Ovary (tissue), 9 donors: ENCODE measurements around the gene SLMAP. TPM values are rescaled to one million over a fixed set of nuclear protein-coding genes. Genes with fewer than 3 reads are reported as not detected.
"Not testable (repeated sequence)": the region's sequence is repeated elsewhere in the genome, so short reads cannot be mapped to it uniquely, and the experiment has no call there.

Source experiments
- DNase-seq, 5 donors: peaks; one replicate each; pipeline ENCODE4 v3.0.0-alpha.2; 2019 to 2020
- H3K27ac ChIP-seq, 2 donors: fragments of 200-600 bp; one replicate each; pipeline versions ENCODE4 v1.5.1 to v1.8.0; 2019 to 2022
- H3K27me3 ChIP-seq: fragments of 200-600 bp; one replicate; pipeline ENCODE4 v1.8.0; 2022
- H3K36me3 ChIP-seq: fragments of 200-600 bp; sonication (generic); one replicate; pipeline ENCODE4 v1.5.1; 2019
- H3K4me1 ChIP-seq: one replicate; pipeline ENCODE4 v1.8.1; 2013; ENCODE audit warnings: mild to moderate bottlenecking, moderate library complexity; ENCODE audit not compliant: insufficient read depth
- H3K4me3 ChIP-seq: fragments of 200-600 bp; sonication (generic); one replicate; pipeline ENCODE4 v1.5.1; 2017
- H3K9me3 ChIP-seq, 2 donors: fragments of 200-600 bp in 1 of 2; sonication (generic) in 1 of 2; one replicate each; pipeline versions ENCODE4 v1.5.1 to v1.8.1; 2013 to 2019; ENCODE audit warnings: mild to moderate bottlenecking in 1 of 2, moderate library complexity in 1 of 2
- CTCF ChIP-seq, 3 donors: fragments of 450-650 bp in 2 of 3; fragments of 200-600 bp in 1 of 3; IDR thresholded peaks; one replicate each; pipeline versions ENCODE4 v1.5.1 to v1.8.0; 2016 to 2022; ENCODE audit warnings: antibody characterized with exemption in 3 of 3, mild to moderate bottlenecking in 1 of 3
- EP300 ChIP-seq: sonication (generic); formaldehyde crosslinking; IDR thresholded peaks from one replicate; pipeline ENCODE4 v1.6.1; 2017; ENCODE audit warnings: antibody characterized with exemption
- POLR2A ChIP-seq: fragments of 450-650 bp; IDR thresholded peaks from one replicate; pipeline ENCODE4 v1.6.1; 2017; ENCODE audit warnings: antibody characterized with exemption, mild to moderate bottlenecking, moderate library complexity
- WGBS, 3 donors: extraction: QIAGEN DNeasy Blood & Tissue Kit in 1 of 3; methylation state at CpG; one replicate each; pipeline versions ENCODE4 v1.1.5 to v1.1.7; 2013 to 2017; 5-methylcytosine and 5-hydroxymethylcytosine counted together
- intact Hi-C, 4 donors: fragments of 100-400 bp; cut with DNase I; formaldehyde crosslinking; loops; one replicate each; pipeline versions ENCODE4 v1.11.0 to v1.15.1; 2022 to 2023
- polyA plus RNA-seq, 2 donors: library from polyadenylated mRNA; stranded (reverse); fragments of 200-250 nt in 1 of 2; fragments of 350-450 nt in 1 of 2; fragmentation: Illumina TruSeq in 1 of 2; extraction: RNeasy Lipid Tissue Mini Kit (QIAGEN cat#74804) in 1 of 2; gene quantifications; one replicate each; pipeline ENCODE4 v1.2.3, GENCODE V29; 2013 to 2014
- total RNA-seq, 7 donors: library from RNA; depleted of rRNA in 2 of 7; stranded (reverse); fragments of >200 nt in 2 of 7; fragmentation: NEBNext Ultra II Directional in 3 of 7; extraction: Animal tissue kit (Norgen Biotek cat#: 25700) in 3 of 7; gene quantifications; one replicate each; pipeline versions ENCODE4 v1.1.0 to v1.2.4, GENCODE V29; 2016 to 2023
- donor health status: DM: no; HTN: no; CAD: no; lungs with moderate emphysema.
- donor health status: DM: no; HTN: no; CAD: no.
- donor health status: Bipolar disorder and iron deficiency.
- donor health status: DM: yes; HTN: yes; CAD: no.
- donor health status: DM: no; HTN: no; CAD: no.
- donor health status: DM: yes; HTN: yes; CAD: no.

The SLMAP gene
- total and polyA plus RNA-seq, 9 donors = 26.3 to 113 (median 73.8) TPM

GRCh38 chr3:57876632-57877031 lies 120.5 kb downstream of the SLMAP start:
- no peaks in the 10 kb centered on the region for H3K36me3 ChIP-seq
- 26 to 44% (median 27%) methylated on average over 3 of the region's 3 CpGs for WGBS, 3 donors
- peaks cover 3% of the 10 kb centered on the region for H3K4me1 ChIP-seq
- no peaks in the 10 kb centered on the region for H3K9me3 ChIP-seq
- intact Hi-C loops = no loop called here
- H3K27me3 ChIP-seq = no peaks in the 10 kb centered on the region
- no peak for TF ChIP-seq CTCF (IDR thresholded peaks at IDR 0.05)
- H3K4me3 ChIP-seq = no peak overlapping the region
- no peak overlapping the region for H3K27ac ChIP-seq
- DNase-seq = no peak

- no peaks in the 10 kb centered on the region for H3K9me3 ChIP-seq
- peaks cover 3% of the 10 kb centered on the region for H3K4me1 ChIP-seq
- no peak overlapping the region for H3K4me3 ChIP-seq
- H3K36me3 ChIP-seq = no peaks in the 10 kb centered on the region
- WGBS, 3 donors = 51 to 59% (median 58%) methylated on average over 2 of the region's 2 CpGs
- TF ChIP-seq POLR2A (no peak), CTCF (IDR thresholded peaks at IDR 0.05) (no peak), EP300 (no peak)
- no peaks in the 10 kb centered on the region for H3K27me3 ChIP-seq
- no peak for DNase-seq
- intact Hi-C loops = no loop called here
- no peak overlapping the region for H3K27ac ChIP-seq
These were observed 121.0 kb downstream of the SLMAP start for GRCh38 chr3:57877116-57877515.

GRCh38 chr3:57884436-57884835 lies 128.3 kb downstream of the SLMAP start:
- H3K27me3 ChIP-seq, H3K4me1 ChIP-seq, DNase-seq, H3K27ac ChIP-seq, H3K9me3 ChIP-seq, intact Hi-C loops, H3K36me3 ChIP-seq, H3K4me3 ChIP-seq: not testable (repeated sequence)
- WGBS, 3 donors = 95 to 97% (median 95%) methylated on average over 5 of the region's 5 CpGs

- DNase-seq = no peak
- no peak for TF ChIP-seq EP300
- no peak for TF ChIP-seq CTCF (IDR thresholded peaks at IDR 0.05)
- no peak for TF ChIP-seq POLR2A
- intact Hi-C loops = no loop called here
- Histone ChIP-seq H3K4me3 (peak overlapping the region; percentile 15), H3K27me3 (no peaks in the 10 kb centered on the region), H3K36me3 (no peaks in the 10 kb centered on the region), H3K27ac (peak overlapping the region in 1 of 2 donors; percentile 50), H3K9me3 (no peaks in the 10 kb centered on the region), H3K4me1 (peaks cover 5% of the 10 kb centered on the region)
- WGBS, 3 donors = 7 to 29% (median 14%) methylated on average over 6 of the region's 6 CpGs
These were observed 133.7 kb downstream of the SLMAP start for GRCh38 chr3:57889807-57890206.

GRCh38 chr3:57890874-57891273 lies 134.8 kb downstream of the SLMAP start:
- H3K27ac ChIP-seq = no peak overlapping the region
- TF ChIP-seq CTCF (IDR thresholded peaks at IDR 0.05) (no peak), POLR2A (no peak), EP300 (no peak)
- peaks cover 6% of the 10 kb centered on the region for H3K4me1 ChIP-seq
- no peaks in the 10 kb centered on the region for H3K9me3 ChIP-seq
- intact Hi-C loops = no loop called here
- no peaks in the 10 kb centered on the region for H3K27me3 ChIP-seq
- peak overlapping the region; percentile 15 for H3K4me3 ChIP-seq
- H3K36me3 ChIP-seq = no peaks in the 10 kb centered on the region
- no peak for DNase-seq
- WGBS, 3 donors = 29 to 66% (median 59%) methylated on average over 2 of the region's 2 CpGs
